Panc1 (cell line): ENCODE measurements around the gene TALDO1. TPM values are rescaled to one million over a fixed set of nuclear protein-coding genes. Genes with fewer than 3 reads are reported as not detected.

ENCODE experiments used
- ATAC-seq: fragments of 200-7000 bp; cut with Tn5 transposase; 2 replicates; pipeline ENCODE4 v1.9.1; 2020; ENCODE audit warnings: mild to moderate bottlenecking, moderate library complexity
- BruUV-seq: library from RNA; stranded (reverse); fragments of 400-500 nt; replicated peaks from 2 replicates; lab custom pipeline; 2021; lab: Mats Ljungman, UMichigan
- CTCF ChIA-PET: fragments of 300-600 bp; sonication (Branson Sonifier 250); formaldehyde crosslinking; loops from one replicate; lab custom pipeline; 2022; ENCODE audit warnings: antibody characterized with exemption; lab: Charles Lee
- POLR2A ChIA-PET: fragments of 300-600 bp; sonication (Branson Sonifier 250); formaldehyde crosslinking; loops from one replicate; lab custom pipeline; 2022; ENCODE audit warnings: antibody characterized with exemption; lab: Charles Lee
- DNase-seq: peaks from one replicate; pipeline ENCODE4 v3.0.0-alpha.2; 2010; ENCODE audit warnings: low read depth, low spot score
- H3K27ac ChIP-seq: 2 replicates; pipeline ENCODE4 v1.5.1; 2011; ENCODE audit warnings: mild to moderate bottlenecking, low read length, inconsistent platforms
- H3K27me3 ChIP-seq: fragments of 200-500 bp; sonication (Bioruptor generic); 2 replicates; pipeline ENCODE4 v1.6.0; 2014; ENCODE audit warnings: low read length, inconsistent platforms; ENCODE audit not compliant: control insufficient read depth, insufficient read depth
- H3K36me3 ChIP-seq: fragments of 200-500 bp; sonication (Bioruptor generic); 2 replicates; pipeline ENCODE4 v1.5.1; 2014; ENCODE audit warnings: inconsistent platforms, mild to moderate bottlenecking, low read length, moderate library complexity; ENCODE audit not compliant: control insufficient read depth, insufficient read depth
- H3K4me1 ChIP-seq: 2 replicates; pipeline ENCODE4 v1.5.1; 2011; ENCODE audit warnings: inconsistent platforms, mild to moderate bottlenecking, low read length, moderate library complexity; ENCODE audit not compliant: control insufficient read depth, insufficient read depth
- H3K4me3 ChIP-seq, 2 experiments: 2 replicates each; pipeline ENCODE4 v1.5.1; 2011 to 2012; ENCODE audit warnings: low read depth in 2 of 2, low read length in 2 of 2, mild to moderate bottlenecking in 2 of 2, inconsistent platforms in 1 of 2, moderate library complexity in 1 of 2
- H3K9me3 ChIP-seq: fragments of 200-500 bp; sonication (Bioruptor generic); 2 replicates; pipeline ENCODE4 v1.5.1; 2014; ENCODE audit warnings: low read depth, mild to moderate bottlenecking, inconsistent platforms, low read length, moderate library complexity; ENCODE audit not compliant: control insufficient read depth, insufficient read depth
- CTCF ChIP-seq: fragments of 450-650 bp; IDR thresholded peaks from 2 replicates; pipeline ENCODE4 v1.5.1; 2017; ENCODE audit warnings: mild to moderate bottlenecking
- POLR2AphosphoS5 ChIP-seq: IDR thresholded peaks from 2 replicates; pipeline ENCODE4 v1.6.1; 2012; ENCODE audit warnings: mild to moderate bottlenecking, low read depth, low read length, moderate library complexity
- REST ChIP-seq, 2 experiments: IDR thresholded peaks; 2 replicates each; pipeline ENCODE4 v1.6.1; 2011 to 2012; ENCODE audit warnings: low read depth in 2 of 2, control low read depth in 1 of 2, low read length in 1 of 2, mild to moderate bottlenecking in 1 of 2, moderate library complexity in 1 of 2; ENCODE audit not compliant: insufficient read depth in 1 of 2
- SIN3A ChIP-seq: IDR thresholded peaks from 2 replicates; pipeline ENCODE4 v1.6.1; 2012; ENCODE audit warnings: low read depth, mild to moderate bottlenecking, low read length, moderate library complexity, borderline replicate concordance; ENCODE audit not compliant: insufficient read depth
- TCF7L2 ChIP-seq: IDR thresholded peaks from 2 replicates; pipeline ENCODE4 v1.6.1; 2011; ENCODE audit warnings: mild to moderate bottlenecking, low read depth, low read length, inconsistent platforms
- in situ Hi-C: cut with HindIII; loops from 2 replicates; pipeline ENCODE4 v1.10.0; 2016; ENCODE audit warnings: low sequenced_read_pairs, low pct_unique_long_range_greater_than_20kb
- intact Hi-C: fragments of 100-400 bp; cut with micrococcal nuclease; formaldehyde crosslinking; loops from one replicate; pipeline ENCODE4 v1.10.0; 2022; ENCODE audit not compliant: unreplicated experiment
- total RNA-seq: library from RNA; stranded (reverse); gene quantifications from one replicate; pipeline ENCODE4 v1.2.1, GENCODE V29; 2021; ENCODE audit not compliant: unreplicated experiment

The TALDO1 gene
- total RNA-seq, 1 experiment from 2014 or later, result 257 TPM

DNA sequence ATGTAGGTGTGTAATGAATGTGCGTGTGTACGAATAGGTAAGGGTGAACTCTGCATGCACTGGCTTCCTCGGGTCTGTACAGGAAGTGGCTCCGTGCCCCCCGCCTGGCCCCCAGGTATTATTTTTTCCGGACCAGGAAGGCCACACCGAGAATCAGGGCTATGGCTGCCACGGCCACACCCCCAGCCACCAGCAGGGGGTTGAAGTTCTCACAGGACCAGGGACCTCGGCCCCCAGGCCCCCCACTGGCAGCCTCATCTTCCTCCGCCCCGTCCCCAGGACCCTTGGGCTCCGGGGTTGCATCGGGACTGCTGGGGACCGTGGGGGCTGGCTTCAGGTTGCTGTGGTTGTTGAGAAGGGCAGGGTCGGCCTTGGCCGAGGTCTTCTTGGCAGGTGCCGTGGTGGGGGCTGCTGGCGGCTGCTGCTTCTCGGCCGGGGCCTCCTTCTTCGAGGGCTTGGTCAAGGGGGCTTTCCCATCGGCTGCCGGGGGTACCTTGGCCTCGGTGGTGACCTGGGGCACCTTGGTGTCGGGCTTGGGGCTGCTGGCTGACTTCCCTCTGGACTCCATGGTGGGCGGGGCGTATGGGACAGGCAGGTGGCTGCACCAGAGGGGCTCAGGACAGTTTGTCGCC is 40.9 kb downstream of the TALDO1 start:
- Histone ChIP-seq H3K36me3 (peaks cover 2% of the 10 kb centered on the region; the same call in 1 of the 2 replicates), H3K4me1 (peaks cover 33% of the 10 kb centered on the region), H3K4me3 (no peak overlapping the region), H3K9me3 (no peaks in the 10 kb centered on the region), H3K27me3 (no peaks in the 10 kb centered on the region), H3K27ac (no peak overlapping the region)
- POLR2A ChIA-PET, result no interaction called here
- in situ Hi-C loops (no loop called here), intact Hi-C loops (no loop called here)
- CTCF ChIA-PET, result no interaction called here
- DNase-seq, result no peak
- no TSS peak for BruUV-seq
- TF ChIP-seq POLR2AphosphoS5 (0 out of 2 replicates have a peak, but pooled peaks have one; percentile 32), CTCF (no peak)
- ATAC-seq, result no peak

DNA sequence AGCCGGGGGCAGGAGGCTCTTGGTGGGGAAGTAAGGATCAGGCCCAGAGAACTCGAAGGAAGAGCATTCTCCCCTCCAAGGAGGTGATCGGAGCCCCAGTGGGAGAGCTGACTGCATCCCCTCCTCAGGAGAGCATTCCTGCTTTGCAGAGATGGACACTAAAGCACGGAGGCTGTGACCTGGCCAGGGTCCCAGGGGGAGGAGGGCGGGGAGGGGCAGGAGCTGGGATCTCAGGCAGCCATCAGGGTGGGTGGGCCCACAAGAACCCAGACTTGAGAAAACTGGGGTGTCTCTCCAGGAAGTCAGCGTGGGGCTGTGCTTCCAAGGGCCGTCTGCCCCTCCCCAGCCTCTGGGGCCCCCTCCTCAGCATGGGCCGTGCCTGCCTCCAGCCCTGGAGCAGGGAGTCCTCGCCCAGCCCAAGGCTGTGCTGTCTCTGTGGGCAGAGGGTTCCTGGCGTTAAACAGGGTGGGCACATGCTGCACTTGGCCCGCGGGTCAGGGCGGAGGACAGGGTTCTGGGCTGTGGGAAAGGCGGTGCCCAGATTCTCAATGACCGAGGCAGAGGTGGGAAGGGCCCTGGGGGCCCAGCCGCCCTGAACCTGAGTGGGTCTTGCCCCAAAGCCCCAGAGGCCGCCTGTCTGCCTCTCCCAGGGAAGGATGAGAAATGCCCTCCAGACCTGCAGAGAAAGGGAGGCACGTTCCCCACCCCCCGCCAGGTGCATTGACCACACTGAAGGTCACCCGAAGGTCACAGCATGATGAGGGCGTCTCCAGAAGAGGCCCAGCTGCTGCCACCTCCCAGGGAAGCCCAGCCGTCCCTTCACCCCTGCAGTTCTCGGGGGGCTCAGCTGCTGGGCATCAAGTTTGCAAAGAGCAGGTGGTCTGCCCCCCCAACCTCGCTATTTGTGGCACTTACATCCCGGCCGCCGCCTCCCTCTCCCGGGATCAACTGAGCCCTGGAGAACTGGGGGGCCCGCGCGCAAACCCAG is 42.0 kb downstream of the TALDO1 start:
- Histone ChIP-seq H3K27me3 (no peaks in the 10 kb centered on the region), H3K9me3 (no peaks in the 10 kb centered on the region), H3K36me3 (no peaks in the 10 kb centered on the region; the same call in none of the 2 replicates), H3K4me3 (peak overlapping the region; percentile 51 to 59), H3K27ac (peak overlapping the region; percentile 32), H3K4me1 (peaks cover 43% of the 10 kb centered on the region)
- in situ Hi-C loops (no loop called here), intact Hi-C loops (no loop called here)
- ChIA-PET CTCF (no interaction called here), POLR2A (interaction anchor here (0.7 to 0.8 kb wide), 2 partner anchors 14 to 20 kb away, joined by 3 read pairs; partner anchors contain the start of gene RPLP2)
- DNase-seq (no peak), ATAC-seq (peak; percentile 1)
- no TSS peak for BruUV-seq
- no peak for TF ChIP-seq SIN3A
- TF ChIP-seq POLR2AphosphoS5, result peak; percentile 43; the same call in 1 of the 2 replicates

DNA sequence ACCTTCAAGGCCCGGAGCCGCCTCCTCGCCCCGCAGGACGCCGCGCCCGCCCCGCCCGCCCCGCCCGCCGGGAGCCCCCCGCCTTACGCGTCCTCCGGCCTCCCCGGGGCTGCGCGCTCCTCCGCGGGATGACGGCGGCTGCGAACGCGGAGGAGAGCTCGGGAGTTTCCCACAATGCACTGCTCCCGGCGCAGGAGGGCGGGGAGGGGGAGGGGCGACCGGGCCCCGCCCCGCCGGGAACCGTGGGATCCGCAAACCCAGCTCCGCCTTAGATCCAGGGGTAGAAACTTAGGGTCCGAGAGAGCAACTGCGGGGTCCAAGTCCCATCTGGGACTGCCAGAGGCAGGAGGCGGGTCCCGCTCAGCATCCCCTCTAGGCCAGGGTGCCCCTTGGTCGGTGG is 42.7 kb downstream of the TALDO1 start, which contains the start of gene CEND1:
Gene CEND1, minus strand, starts transcription at position 148 of the 400 bp plus-strand sequence. CDS start 1,514 bp downstream, outside the sequence.
- ATAC-seq (peak; percentile 36), DNase-seq (no peak)
- in situ Hi-C loops, result no loop called here
- no peaks in the 10 kb centered on the region; the same call in none of the 2 replicates for H3K36me3 ChIP-seq
- H3K9me3 ChIP-seq, result no peaks in the 10 kb centered on the region
- intact Hi-C loops, result no loop called here
- BruUV-seq, result no TSS peak
- H3K27ac ChIP-seq, result peak within 1 kb of the TSS; percentile 86
- TF ChIP-seq POLR2AphosphoS5 (peak; percentile 0; the same call in 1 of the 2 replicates), CTCF (no peak), TCF7L2 (no peak), REST (IDR thresholded peaks at IDR 0.05; ENCODE audit: insufficient read depth in 1 of 2, low read depth in 2 of 2, low read length in 1 of 2) (no peak), SIN3A (no peak)
- POLR2A ChIA-PET, result interaction anchor here (0.6 to 0.7 kb wide), 4 partner anchors 9 to 33 kb away, joined by 3 to 13 read pairs (median 5); no protein-coding TSS in a partner anchor
- peaks cover 50% of the 10 kb centered on the region for H3K4me1 ChIP-seq
- H3K27me3 ChIP-seq, result no peaks in the 10 kb centered on the region
- peak within 1 kb of the TSS; percentile 51 to 59 for H3K4me3 ChIP-seq
- CTCF ChIA-PET, result no interaction called here
